GM19455 (cell line): Measurements from ENCODE around the gene NT5C3B.
"Not testable (repeated sequence)": the region's sequence is repeated elsewhere in the genome, so short reads cannot be mapped to it uniquely, and the experiment has no call there.

Source experiments
- ATAC-seq: cut with Tn5 transposase; IDR thresholded peaks from one replicate; pipeline ENCODE4 v1.9.1; 2021; ENCODE audit not compliant: unreplicated experiment

NT5C3B gene

GRCh38 chr17:41785091-41785858 lies 50.8 kb downstream of the NT5C3B start:
- no peak for ATAC-seq

GRCh38 chr17:41784207-41784744 lies 51.8 kb downstream of the NT5C3B start:
- no peak for ATAC-seq

- no peak for ATAC-seq
Observed at GRCh38 chr17:41782142-41782541, 53.9 kb downstream of the NT5C3B start.

GRCh38 chr17:41781404-41782110 lies 54.5 kb downstream of the NT5C3B start:
- ATAC-seq, result no peak

GRCh38 chr17:41779954-41780353 lies 56.1 kb downstream of the NT5C3B start:
- ATAC-seq, result no peak

GRCh38 chr17:41777574-41778188 lies 58.4 kb downstream of the NT5C3B start:
- no peak for ATAC-seq

GRCh38 chr17:41777157-41777573 lies 58.9 kb downstream of the NT5C3B start:
- no peak for ATAC-seq

GRCh38 chr17:41776262-41776900 lies 59.7 kb downstream of the NT5C3B start:
- not testable (repeated sequence) for ATAC-seq

GRCh38 chr17:41775394-41776226 lies 60.4 kb downstream of the NT5C3B start:
- ATAC-seq, result no peak
